GM21825 (cell line): ENCODE results near the gene ACTR10.
A peak's percentile ranks its signal among the peaks of the same experiment; 100 is the strongest.

Experiments used
- ATAC-seq: cut with Tn5 transposase; IDR thresholded peaks from one replicate; pipeline ENCODE4 v1.9.1; 2021; ENCODE audit warnings: mild to moderate bottlenecking, moderate library complexity; ENCODE audit not compliant: unreplicated experiment

Gene ACTR10

DNA sequence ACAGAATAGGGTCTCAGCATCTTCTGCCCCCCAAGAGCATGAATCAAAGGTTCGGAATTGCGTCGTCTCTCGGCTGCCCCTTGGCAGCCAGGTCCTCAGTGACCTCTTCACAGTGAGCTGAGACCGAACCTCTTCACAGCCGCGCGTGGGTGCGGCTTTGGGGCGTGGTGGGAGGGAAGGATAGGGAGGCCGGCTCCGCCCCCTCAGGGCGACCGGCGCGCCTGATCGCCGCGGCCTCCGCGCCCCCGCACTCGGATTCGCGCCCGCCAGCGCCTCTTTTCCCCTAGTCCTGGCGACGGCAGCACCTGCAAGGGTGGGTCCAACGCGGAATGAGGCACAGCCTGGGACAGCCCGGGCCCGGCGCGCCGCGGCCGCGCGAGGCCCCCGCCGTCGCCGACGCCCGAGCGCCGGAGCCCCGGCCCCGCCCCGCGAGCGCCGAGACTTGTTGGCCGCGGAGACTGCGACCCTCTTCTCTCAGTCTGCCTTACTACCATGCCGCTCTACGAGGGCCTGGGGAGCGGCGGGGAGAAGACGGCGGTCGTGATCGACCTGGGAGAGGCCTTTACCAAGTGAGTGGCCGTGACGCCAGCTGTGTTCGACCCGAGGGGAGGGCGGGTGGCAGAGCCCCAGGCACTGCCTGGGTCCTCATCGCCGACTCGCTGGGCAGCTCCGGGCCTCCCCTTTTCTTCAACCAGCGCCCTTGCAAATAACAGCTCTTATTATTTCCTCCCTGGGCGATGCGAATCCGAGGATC is at the start of gene ACTR10:
ACTR10 (plus strand) TSS at position 424 of the 754 bp plus-strand sequence; CDS start at position 493, 69 bp downstream.
- ATAC-seq = peak; percentile 93

DNA sequence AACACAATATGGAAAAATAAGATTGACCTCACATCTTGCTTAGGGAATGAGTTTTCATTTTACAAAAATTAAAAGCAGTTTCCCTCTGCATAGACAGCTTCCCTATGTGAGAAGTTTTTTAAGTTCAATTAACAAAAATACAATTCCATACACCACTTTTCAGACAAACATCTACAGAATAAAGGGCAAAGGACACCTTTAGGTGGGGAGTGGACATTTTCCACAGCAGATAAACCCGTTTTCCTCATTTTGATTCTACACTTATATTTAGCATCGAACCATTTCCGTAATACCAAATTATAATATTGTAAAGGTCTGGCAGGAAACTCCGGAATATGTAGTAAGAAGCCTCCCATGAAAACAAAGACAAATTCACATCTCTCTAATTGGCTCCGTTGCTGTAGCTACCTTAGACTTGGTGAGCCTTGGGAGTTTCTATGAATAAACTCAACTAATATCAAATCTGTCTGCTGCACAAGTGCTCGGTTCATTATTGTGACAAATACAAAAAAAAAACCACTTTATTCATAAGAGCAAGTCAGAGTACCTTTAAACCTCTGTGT is 49.6 kb upstream of the ACTR10 start:
- no peak for ATAC-seq

DNA sequence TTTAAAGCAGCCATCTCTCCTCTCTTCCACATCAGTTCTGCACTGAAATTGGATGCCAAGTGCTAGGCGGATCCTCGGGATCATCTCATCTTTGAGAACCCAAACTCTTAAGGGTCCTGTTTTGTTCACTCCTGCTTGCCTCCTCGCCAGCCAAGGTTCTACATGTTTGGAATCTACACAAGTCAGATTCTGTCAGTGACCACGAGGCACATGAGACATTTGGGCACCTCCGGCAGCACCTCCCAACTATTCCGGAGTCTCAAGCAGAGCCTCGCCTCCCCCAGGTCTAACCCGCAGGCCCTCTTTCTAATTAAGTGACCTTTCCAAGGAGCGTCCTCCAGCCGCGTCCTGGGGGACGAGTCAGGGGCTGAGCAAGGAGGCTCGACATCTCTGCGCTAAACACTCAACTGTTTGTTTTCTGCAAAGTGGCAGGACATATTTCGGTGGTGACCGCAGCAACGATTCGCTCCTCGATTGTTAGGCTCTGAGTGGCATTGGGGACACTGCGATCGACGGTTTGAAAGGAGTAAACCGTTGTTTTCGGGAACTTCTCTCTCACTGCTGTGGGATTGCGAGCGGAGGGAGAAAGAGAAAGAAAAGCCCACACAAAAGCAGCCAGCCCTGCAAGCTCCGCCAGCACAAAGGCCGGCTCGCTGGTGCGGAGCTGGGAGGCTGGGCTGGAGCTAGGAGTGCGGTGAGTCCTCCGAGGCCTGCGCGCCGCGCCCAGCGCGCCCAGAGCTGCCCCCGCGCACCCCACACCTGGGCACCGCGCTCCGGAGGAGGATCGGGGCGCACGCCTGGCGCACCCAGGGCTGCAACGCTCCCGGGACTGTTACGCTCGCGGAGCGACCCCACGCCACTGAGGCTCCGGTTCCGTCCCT is 48.6 kb upstream of the ACTR10 start:
- peak; percentile 23 for ATAC-seq

DNA sequence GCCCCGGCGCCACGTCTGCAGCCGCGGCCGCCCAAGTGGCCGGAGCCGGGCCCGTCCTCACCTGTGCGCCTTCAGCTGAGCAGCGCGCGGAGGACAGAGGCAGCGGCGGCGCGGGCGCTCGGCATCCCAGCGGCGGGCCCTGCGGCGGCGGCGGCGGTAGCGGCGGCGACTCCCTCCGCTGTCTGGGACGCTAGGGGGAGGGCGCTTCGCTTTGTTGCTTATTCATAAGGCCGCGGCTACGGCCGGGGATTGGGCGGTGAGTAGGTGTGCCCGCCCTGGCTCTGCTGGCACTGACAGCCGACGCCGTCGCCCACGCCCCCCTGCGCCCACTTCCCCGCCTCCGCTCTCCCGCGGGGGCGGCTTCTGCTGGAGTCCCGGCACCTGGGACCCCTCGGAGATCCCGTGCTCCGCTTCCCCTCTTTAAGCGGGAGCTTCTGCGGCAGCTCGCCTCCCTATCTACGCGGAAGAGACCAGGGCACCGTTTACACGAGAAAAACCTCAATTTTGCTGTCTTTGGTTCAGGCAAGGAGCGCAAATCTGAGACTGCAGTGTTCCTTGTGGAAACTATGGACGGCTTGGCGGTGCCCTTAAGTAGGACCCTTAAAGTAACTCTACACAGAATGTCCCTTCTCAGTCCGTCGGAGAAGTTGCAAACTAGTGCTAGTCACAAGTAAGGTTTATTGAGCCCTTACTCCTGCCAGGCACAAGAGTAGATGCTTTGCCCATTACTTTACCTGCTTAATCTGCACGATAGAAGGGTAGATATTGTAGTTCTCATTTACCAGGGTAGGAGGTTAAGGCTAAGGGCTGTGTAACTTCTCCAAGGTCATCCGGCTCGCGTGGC is 47.7 kb upstream of the ACTR10 start, which contains the start of gene ARMH4:
ARMH4 (minus strand) TSS at position 200 of the 844 bp plus-strand sequence. CDS start 12,855 bp downstream, outside the sequence.
- ATAC-seq = peak; percentile 87

DNA sequence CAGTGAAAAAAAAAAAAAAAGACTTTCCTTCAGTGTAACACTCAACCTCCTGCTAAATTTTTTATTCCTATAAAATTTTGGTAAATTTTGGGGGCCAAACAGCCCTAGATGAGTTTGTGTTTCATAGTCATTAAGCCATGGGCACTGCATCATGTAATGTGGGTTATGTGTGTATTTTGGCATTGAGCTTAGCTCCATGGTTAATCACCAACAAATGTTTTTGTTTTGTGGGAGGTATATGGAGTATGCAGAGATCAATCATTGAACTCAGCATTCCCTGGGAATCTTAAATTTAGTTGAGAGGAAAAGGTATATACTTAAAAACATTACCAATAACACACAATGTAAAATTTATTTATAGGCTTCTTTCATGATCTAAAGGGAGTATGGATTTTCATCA is 39.4 kb upstream of the ACTR10 start:
- ATAC-seq = no peak

DNA sequence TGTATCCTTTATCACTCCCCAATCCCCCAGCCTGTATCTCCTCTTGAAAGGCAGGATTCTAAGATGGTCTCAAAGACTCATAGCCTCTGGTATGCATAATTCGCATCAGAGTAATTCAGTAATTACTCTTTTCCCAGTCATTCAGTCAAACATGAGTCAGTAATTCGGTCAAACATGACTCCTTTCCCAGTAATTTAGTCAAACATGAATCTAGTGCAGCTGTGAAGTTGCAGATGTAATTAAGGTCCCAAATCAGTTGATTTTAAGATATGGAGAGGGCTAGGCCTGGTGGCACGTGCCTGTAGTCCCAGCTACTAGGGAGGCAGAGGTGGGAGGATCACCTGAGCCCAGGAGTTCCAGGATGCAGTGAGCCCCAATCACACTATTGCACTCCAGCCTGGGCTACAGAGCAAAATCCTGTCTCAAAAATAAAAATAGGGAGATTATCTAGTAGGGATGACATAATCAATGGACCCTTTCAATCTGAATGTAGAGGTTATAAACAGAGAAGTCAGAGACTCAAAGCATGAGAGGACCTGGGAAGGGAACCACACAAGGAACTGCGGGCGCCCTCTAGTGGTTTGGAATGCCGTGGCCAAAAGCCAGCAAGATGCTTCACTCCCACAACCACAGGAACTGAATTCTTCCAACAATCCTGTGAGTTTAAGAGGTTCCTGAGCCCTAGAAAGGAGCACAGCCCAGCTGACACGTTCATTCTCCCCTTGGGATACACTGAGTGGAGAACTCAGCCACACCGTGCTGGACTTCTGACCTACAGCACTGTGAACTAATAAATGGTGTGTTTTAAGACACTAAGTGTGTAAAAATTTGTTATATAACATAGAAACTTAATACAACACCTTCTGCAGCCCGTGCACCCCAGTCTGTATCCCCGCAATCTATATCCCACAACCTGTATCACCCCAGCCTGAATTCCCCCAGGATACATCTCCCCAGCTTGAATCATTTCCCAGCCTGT is 33.7 kb upstream of the ACTR10 start:
- ATAC-seq = no peak

DNA sequence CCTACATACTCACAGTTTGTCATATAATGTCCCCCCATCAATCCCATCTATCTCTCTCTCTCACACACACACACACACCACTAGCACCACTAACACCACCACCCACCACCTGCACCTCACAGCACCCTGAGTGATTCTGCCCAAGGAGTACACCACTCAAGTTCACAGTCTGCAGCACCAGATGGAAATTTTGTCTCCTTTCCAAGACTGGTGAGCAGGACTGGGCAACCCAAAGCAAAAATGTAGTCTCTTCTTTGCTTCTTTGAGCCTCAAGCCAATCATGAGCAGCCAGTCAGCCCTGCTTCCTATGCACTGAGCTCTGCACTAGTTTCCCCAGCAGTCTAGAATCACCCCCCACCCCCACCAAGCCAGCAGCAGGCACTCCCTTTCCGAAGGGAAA is 32.9 kb upstream of the ACTR10 start:
- no peak for ATAC-seq

DNA sequence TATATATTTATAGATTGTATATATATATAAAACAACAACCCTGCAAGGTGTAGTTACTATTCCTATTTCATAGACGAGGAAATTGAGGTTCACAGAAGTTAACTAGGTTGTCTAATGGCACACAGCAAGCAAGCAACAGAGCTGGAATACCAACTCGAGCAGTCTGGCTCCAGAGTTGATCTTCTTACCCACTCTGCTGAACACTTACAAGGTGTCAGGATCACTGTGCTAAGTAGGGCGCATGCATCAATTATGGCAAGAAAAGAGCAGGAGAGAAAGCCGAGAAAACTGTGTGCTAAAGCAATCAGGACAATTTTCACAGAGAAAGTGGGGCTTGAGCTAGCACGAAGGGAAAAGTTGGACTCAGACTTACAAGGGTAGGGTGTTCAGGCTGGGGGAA is 32.1 kb upstream of the ACTR10 start:
- no peak for ATAC-seq

DNA sequence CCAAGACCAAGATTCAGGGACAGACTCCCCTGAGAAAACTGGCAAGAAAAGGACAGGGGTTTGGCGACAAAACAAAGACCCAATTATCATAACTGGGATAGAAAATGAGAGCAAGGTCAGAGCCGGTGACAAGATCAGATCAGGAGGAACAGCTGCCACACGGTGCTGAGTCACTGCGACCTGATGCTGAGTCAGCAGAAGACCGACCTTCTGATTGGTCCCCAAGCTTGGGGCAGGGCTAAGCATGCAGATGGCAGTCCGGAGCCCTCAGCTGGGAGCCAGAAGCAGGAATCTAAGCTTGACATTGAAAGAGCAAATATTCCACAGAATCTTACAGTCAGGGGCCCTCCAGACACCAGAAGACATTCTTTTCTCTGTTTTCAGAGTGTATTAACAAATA is 28.9 kb upstream of the ACTR10 start:
- ATAC-seq = peak; percentile 93

DNA sequence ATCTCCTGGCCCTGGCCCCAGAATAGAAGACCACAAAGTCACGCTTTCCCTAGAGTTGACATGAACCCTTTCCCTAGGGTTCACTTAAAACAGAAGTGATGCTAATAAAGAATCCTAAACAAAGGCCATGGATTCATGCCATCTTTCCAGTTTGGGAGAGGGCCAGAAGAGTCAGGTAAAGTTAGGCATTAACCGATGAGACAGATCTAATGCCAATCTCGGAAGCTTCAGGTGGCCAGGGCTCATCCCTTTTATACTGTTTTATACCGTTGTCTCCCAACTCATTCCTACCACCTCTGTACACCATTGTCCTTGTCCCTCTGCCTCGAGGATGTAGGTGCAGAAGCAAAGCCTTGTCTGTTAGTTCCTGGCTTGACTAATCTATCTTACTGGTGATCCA is 22.8 kb upstream of the ACTR10 start:
- ATAC-seq = no peak

DNA sequence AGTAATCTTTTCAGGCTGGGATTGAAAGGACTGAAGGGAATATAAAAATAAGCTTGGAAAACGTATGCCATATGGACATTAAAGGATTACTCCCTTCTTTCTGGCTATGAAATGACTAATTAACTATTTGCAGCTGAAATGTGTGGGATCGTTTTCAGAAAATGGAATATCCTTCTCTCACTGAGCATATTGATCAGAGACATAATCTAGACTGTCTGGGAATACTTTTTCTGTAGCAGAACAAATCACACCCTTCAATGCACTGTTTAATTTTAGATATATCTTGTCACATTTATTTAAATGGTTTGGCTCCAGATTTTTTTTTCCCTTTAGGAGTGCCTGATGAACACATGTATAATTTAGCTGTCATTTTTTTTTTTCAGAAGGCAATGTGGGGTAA is 10.8 kb upstream of the ACTR10 start:
- ATAC-seq = no peak

DNA sequence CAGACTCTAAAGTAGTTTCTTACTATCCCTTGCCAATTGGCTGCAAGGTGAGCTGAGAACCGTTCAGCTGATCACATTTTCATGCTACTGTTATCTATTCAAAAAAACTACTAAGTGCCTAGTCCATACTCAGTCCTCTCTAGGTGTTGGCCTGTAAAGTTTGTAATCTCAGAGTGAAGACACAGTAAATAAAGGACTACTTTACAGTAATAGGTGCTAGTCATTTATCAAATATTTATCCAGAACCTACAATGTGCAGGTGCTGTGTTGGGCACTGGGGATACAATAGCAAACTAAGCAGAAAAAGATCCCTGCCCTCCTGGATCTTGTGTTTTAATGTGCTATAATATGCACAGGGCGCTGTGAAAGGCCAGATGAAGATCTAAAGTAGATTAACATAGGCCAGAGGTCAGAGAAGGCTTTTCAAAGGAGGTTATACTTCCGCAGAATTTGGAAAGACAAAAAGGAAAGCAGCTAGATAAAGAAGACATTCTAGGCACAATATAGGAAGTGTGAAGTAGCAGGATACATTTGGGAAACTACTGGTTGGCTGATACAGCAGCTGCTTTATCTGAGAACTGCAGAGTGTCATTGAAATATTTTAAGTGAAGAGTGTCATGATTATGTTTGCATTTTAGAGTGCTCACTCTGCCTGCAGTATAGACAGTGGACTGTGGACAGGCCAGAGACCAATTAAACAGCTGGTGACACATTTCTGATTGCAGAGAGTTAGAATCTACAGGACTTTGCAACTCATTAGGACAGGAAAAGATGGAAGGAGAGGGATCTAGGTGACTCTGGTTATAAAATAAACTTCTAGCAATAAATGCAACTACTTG is 8.0 kb upstream of the ACTR10 start:
- ATAC-seq = no peak

DNA sequence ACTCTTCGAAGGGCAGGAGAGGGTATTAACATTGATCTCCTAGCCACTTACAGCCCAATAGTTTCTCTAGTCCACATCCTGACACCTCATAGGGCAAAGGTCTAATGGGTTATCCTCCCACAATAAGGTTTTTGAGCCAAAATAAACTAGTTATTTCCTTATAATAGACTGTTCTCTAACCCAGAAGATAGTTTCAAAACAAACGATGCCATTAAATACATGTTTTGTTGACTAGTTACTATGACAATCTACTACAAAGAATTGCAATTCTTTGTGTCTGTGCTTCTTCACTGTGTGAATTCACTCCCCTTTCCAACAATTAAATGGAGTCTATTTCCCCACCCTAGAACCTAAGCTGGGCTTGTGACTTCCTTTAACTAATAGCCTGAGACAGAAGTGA is 6.4 kb upstream of the ACTR10 start:
- no peak for ATAC-seq

DNA sequence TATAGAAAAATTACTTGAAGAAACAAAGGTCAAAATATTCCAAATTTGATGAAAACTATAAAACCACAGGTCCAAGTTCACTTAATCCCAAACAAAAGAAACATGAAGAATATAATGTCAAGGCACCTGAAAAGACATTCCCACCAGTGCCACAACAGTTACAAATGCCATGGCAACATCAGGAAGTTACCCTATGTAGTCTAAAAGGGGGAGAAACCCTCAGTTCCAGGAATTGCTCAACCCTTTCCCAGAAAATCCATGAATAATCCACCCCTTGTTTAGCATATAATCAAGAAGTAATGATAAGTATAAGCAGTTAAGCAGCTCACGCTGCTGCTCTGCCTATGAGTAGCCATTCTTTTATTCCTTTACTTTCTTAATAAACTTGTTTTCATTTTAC is 3.8 kb upstream of the ACTR10 start:
- no peak for ATAC-seq

DNA sequence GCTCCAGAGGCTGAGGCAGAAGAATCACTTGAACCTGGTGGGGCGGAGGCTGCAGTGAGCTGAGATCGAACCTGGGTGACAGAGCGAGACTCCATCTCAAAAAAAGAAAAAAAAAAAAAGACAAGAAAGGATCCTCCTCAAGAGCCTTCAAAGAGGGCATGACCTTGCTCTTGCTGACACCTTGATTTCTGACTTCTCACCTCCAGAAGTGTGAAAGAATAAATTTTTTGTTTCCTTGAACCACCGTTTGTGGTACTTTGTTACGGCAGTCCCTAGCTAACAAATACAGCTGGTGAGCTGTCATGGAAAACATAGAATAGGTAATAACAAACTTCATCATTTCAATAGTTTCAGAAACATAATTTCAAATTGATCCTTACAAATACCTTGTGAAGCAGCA is 1.9 kb upstream of the ACTR10 start:
- no peak for ATAC-seq

DNA sequence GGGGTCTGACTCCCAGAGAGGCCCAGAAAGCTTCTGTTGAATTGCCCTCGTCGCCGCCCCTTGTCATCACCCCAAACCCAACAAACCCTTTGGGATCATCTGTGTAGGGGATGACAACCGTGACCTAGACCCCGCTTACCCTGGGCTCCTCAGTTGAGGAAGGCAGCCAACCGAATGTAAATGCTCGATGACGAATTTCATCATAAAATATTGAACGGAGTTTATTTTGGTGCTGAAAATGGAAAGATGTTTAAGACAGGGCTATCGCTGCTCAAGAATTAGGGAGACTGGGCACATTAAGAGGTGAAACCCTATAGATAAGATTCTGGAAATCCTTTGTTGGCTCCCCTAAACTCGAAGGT is 512 bp downstream of the ACTR10 start:
- peak; percentile 8 for ATAC-seq

DNA sequence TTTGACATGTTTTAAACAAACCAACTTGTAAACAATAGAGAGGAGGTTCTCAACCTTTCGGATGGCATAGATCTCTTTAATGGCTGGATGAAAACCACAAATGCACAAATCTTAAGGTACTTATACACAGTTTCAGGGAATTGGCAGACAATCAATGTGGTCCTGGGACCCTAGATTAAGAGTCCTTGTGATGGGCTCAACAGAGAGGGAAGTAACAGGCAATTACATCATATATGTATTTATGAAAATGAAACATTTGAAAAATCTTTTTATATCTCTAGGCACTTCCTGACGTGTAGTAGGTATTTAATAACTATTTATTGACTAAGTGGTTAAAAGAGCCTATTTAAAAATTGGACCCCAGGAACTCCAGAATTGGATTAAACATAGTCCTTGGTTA is 897 bp downstream of the ACTR10 start:
- no peak for ATAC-seq

DNA sequence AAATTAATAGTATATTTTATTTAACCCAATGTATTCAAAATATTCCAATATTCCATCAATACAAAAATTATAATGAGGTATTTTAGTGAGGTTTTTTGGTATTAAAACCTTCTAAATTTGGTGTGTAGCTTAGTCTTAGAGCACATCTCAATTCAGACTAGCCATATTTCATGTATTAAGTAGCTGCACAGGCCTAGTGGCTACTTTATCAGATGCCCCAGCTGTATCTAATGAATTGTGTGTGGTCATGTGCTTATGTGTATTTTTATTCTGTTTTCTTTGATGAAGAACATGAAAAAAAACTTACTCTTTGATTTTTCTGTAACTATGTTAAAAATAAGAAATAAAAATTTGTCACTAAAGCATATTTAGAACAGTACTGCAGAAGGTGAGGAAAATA is 13.2 kb downstream of the ACTR10 start:
- ATAC-seq = no peak
